Measurements from ENCODE around the gene DHRS11. TPM values are rescaled to one million over a fixed set of nuclear protein-coding genes. Genes with fewer than 3 reads are reported as not detected.

Gene DHRS11
- polyA plus RNA-seq, 6 donors from 2014 or later, result 2.8 to 7.6 (median 3.7) TPM

GRCh38 chr17:36575028-36575427 lies 16.7 kb upstream of the DHRS11 start:
- ATAC-seq (ENCODE audit: low read depth in 2 of 2) (no peak), DNase-seq (no peak)
- Mint-ChIP-seq H3K4me3 (no peak overlapping the region), H3K9me3 (no peaks in the 10 kb centered on the region), H3K36me3 (peaks cover 0 to 13% of the 10 kb centered on the region in 2 donors), H3K4me1 (peaks cover 3 to 16% (median 15%) of the 10 kb centered on the region in 3 donors), H3K27ac (no peak overlapping the region), H3K27me3 (no peaks in the 10 kb centered on the region)

- no peak for DNase-seq
- H3K36me3 Mint-ChIP-seq, result peaks cover 8 to 18% of the 10 kb centered on the region in 2 donors
- H3K27me3 Mint-ChIP-seq, result no peaks in the 10 kb centered on the region
- peak overlapping the region in 1 of 6 donors; percentile 5 for H3K27ac Mint-ChIP-seq
- no peaks in the 10 kb centered on the region for H3K9me3 Mint-ChIP-seq
- H3K4me1 Mint-ChIP-seq, result peaks cover 3 to 19% (median 16%) of the 10 kb centered on the region in 3 donors
- no peak overlapping the region for H3K4me3 Mint-ChIP-seq
- ATAC-seq (ENCODE audit: low read depth in 2 of 2), result no peak
These were observed 14.9 kb upstream of the DHRS11 start for GRCh38 chr17:36576793-36577192.

GRCh38 chr17:36578671-36579070 lies 13.0 kb upstream of the DHRS11 start:
- peaks cover 8 to 11% of the 10 kb centered on the region in 2 donors for H3K36me3 Mint-ChIP-seq
- no peaks in the 10 kb centered on the region for H3K27me3 Mint-ChIP-seq
- H3K9me3 Mint-ChIP-seq, result no peaks in the 10 kb centered on the region
- H3K4me1 Mint-ChIP-seq, result peaks cover 0 to 11% (median 6%) of the 10 kb centered on the region in 3 donors
- ATAC-seq (ENCODE audit: low read depth in 2 of 2) (no peak), DNase-seq (no peak)
- no peak overlapping the region for H3K27ac Mint-ChIP-seq
- H3K4me3 Mint-ChIP-seq, result no peak overlapping the region

GRCh38 chr17:36583787-36584186 lies 7.9 kb upstream of the DHRS11 start:
- H3K27ac Mint-ChIP-seq, result no peak overlapping the region
- no peak overlapping the region for H3K4me3 Mint-ChIP-seq
- no peaks in the 10 kb centered on the region for H3K9me3 Mint-ChIP-seq
- H3K4me1 Mint-ChIP-seq, result peaks cover 0 to 4% (median 0%) of the 10 kb centered on the region in 3 donors
- H3K27me3 Mint-ChIP-seq, result no peaks in the 10 kb centered on the region
- H3K36me3 Mint-ChIP-seq, result peaks cover 8 to 21% of the 10 kb centered on the region in 2 donors
- ATAC-seq (ENCODE audit: low read depth in 2 of 2) (no peak), DNase-seq (no peak)

- H3K9me3 Mint-ChIP-seq, result no peaks in the 10 kb centered on the region
- peaks cover 5 to 13% of the 10 kb centered on the region in 2 donors for H3K36me3 Mint-ChIP-seq
- no peaks in the 10 kb centered on the region for H3K27me3 Mint-ChIP-seq
- peaks cover 3 to 5% (median 4%) of the 10 kb centered on the region in 3 donors for H3K4me1 Mint-ChIP-seq
- no peak for ATAC-seq (ENCODE audit: low read depth in 2 of 2)
- H3K4me3 Mint-ChIP-seq, result peak overlapping the region in 1 of 8 donors; percentile 35
- no peak for DNase-seq
- peak overlapping the region in 1 of 6 donors; percentile 33 for H3K27ac Mint-ChIP-seq
These were observed 5.5 kb upstream of the DHRS11 start for GRCh38 chr17:36586138-36586537.

GRCh38 chr17:36590082-36590481 lies 1.6 kb upstream of the DHRS11 start:
- H3K27me3 Mint-ChIP-seq, result no peaks in the 10 kb centered on the region
- peaks cover 0 to 10% of the 10 kb centered on the region in 2 donors for H3K36me3 Mint-ChIP-seq
- ATAC-seq (ENCODE audit: low read depth in 2 of 2) (no peak), DNase-seq (no peak)
- peaks cover 16 to 22% (median 17%) of the 10 kb centered on the region in 3 donors for H3K4me1 Mint-ChIP-seq
- peak overlapping the region in 2 of 8 donors; percentile 83 to 87 for H3K4me3 Mint-ChIP-seq
- no peaks in the 10 kb centered on the region for H3K9me3 Mint-ChIP-seq
- H3K27ac Mint-ChIP-seq, result no peak overlapping the region

- ATAC-seq (ENCODE audit: low read depth in 2 of 2) (peak in 1 of 2 donors; percentile 7), DNase-seq (no peak)
- H3K27me3 Mint-ChIP-seq, result no peaks in the 10 kb centered on the region
- peak overlapping the region; percentile 62 to 91 (median 82) for H3K4me3 Mint-ChIP-seq
- H3K36me3 Mint-ChIP-seq, result peaks cover 0 to 3% of the 10 kb centered on the region in 2 donors
- peak overlapping the region in 2 of 6 donors; percentile 15 to 86 for H3K27ac Mint-ChIP-seq
- H3K4me1 Mint-ChIP-seq, result peaks cover 17 to 22% (median 22%) of the 10 kb centered on the region in 3 donors
- no peaks in the 10 kb centered on the region for H3K9me3 Mint-ChIP-seq
These were observed 637 bp downstream of the DHRS11 start for GRCh38 chr17:36592316-36592715.

GRCh38 chr17:36592716-36593321 lies 1.1 kb downstream of the DHRS11 start:
- DNase-seq, result no peak
- peak overlapping the region in 2 of 6 donors; percentile 60 to 86 for H3K27ac Mint-ChIP-seq
- no peak for ATAC-seq (ENCODE audit: low read depth in 2 of 2)
- no peaks in the 10 kb centered on the region for H3K9me3 Mint-ChIP-seq
- H3K4me3 Mint-ChIP-seq, result peak overlapping the region; percentile 62 to 91 (median 82)
- peaks cover 17 to 22% (median 22%) of the 10 kb centered on the region in 3 donors for H3K4me1 Mint-ChIP-seq
- H3K36me3 Mint-ChIP-seq, result peaks cover 0 to 2% of the 10 kb centered on the region in 2 donors
- no peaks in the 10 kb centered on the region for H3K27me3 Mint-ChIP-seq

GRCh38 chr17:36593656-36594316 lies 2.1 kb downstream of the DHRS11 start:
- DNase-seq, result no peak
- H3K9me3 Mint-ChIP-seq, result no peaks in the 10 kb centered on the region
- no peak for ATAC-seq (ENCODE audit: low read depth in 2 of 2)
- H3K4me3 Mint-ChIP-seq, result peak overlapping the region in 3 of 8 donors; percentile 22 to 83 (median 59)
- H3K4me1 Mint-ChIP-seq, result peaks cover 17 to 22% (median 22%) of the 10 kb centered on the region in 3 donors
- no peaks in the 10 kb centered on the region for H3K27me3 Mint-ChIP-seq
- H3K27ac Mint-ChIP-seq, result no peak overlapping the region
- no peaks in the 10 kb centered on the region for H3K36me3 Mint-ChIP-seq

- H3K27me3 Mint-ChIP-seq, result no peaks in the 10 kb centered on the region
- ATAC-seq (ENCODE audit: low read depth in 2 of 2) (no peak), DNase-seq (no peak)
- H3K4me3 Mint-ChIP-seq, result peak overlapping the region in 1 of 8 donors; percentile 29
- peaks cover 17 to 22% (median 22%) of the 10 kb centered on the region in 3 donors for H3K4me1 Mint-ChIP-seq
- no peaks in the 10 kb centered on the region for H3K9me3 Mint-ChIP-seq
- H3K27ac Mint-ChIP-seq, result no peak overlapping the region
- no peaks in the 10 kb centered on the region for H3K36me3 Mint-ChIP-seq
These were observed 3.1 kb downstream of the DHRS11 start for GRCh38 chr17:36594626-36595401.

- Mint-ChIP-seq H3K4me1 (peaks cover 21 to 26% (median 24%) of the 10 kb centered on the region in 3 donors), H3K4me3 (peak overlapping the region in 2 of 8 donors; percentile 38 to 84), H3K27me3 (no peaks in the 10 kb centered on the region), H3K36me3 (no peaks in the 10 kb centered on the region), H3K9me3 (no peaks in the 10 kb centered on the region), H3K27ac (no peak overlapping the region)
- ATAC-seq (ENCODE audit: low read depth in 2 of 2) (no peak), DNase-seq (no peak)
These were observed 5.5 kb downstream of the DHRS11 start for GRCh38 chr17:36597226-36597625.

GRCh38 chr17:36597866-36598777 lies 6.4 kb downstream of the DHRS11 start:
- H3K27ac Mint-ChIP-seq, result no peak overlapping the region
- DNase-seq (no peak), ATAC-seq (ENCODE audit: low read depth in 2 of 2) (no peak)
- H3K4me3 Mint-ChIP-seq, result peak overlapping the region in 2 of 8 donors; percentile 29 to 84
- no peaks in the 10 kb centered on the region for H3K27me3 Mint-ChIP-seq
- no peaks in the 10 kb centered on the region for H3K36me3 Mint-ChIP-seq
- peaks cover 21 to 26% (median 23%) of the 10 kb centered on the region in 3 donors for H3K4me1 Mint-ChIP-seq
- no peaks in the 10 kb centered on the region for H3K9me3 Mint-ChIP-seq
